Activated T-helper 1 cell treated with anti-CD3 and anti-CD28 coated beads, Interleukin-2, amount 50 U/mL, for 16 hours (primary cell): Measurements from ENCODE around the gene MSMB.
"Not testable (repeated sequence)": the region's sequence is repeated elsewhere in the genome, so short reads cannot be mapped to it uniquely, and the experiment has no call there.

Source experiments
- DNase-seq, 2 donors: peaks; one replicate each; pipeline ENCODE4 v3.0.0-alpha.2; 2020; ENCODE audit warnings: low read depth in 1 of 2, low spot score in 1 of 2

The MSMB gene

DNA sequence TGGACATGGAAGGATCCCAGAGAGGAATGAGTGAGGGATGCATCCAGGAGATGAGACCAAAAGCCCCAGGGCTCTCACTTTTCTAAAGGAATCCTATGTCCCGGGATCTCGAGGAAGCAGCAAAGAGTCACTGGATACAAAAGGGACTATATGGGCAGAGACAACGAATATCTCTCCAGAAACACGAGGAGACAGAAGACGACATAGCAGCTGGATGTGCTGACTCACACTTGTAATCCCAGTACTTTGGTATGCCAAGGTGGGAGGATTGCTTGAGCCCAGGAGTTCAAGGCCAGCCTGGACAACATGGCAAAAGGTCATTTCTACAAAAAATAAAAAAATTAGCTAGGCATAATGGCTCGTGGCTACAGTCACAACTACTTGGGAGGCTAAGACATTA lies 24.7 kb upstream of the MSMB start:
- DNase-seq, result no peak

- DNase-seq, result no peak
Measured at GRCh38 chr10:46069771-46070463, 23.8 kb upstream of the MSMB start.

- no peak for DNase-seq
Measured at GRCh38 chr10:46068905-46069304, 22.8 kb upstream of the MSMB start.

DNA sequence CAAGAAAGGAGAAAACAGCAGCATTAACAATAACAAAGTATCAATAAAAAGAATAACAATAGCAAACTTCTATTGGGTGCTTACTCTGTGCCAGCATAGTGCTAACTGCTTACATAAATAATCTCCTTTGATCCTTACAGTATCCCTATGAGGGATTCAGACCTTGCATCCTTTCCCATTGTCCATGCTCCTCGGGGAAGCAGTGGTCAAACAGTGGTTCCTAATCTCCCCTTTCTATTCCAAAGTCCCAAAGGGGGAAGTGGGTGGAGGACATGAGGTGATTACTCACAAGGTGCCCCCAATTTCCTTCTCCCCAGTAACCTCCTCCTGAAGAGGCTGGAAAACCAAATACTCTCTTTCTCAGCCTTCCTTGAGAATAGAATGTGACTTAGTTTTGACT lies 22.0 kb upstream of the MSMB start:
- DNase-seq, result no peak

DNA sequence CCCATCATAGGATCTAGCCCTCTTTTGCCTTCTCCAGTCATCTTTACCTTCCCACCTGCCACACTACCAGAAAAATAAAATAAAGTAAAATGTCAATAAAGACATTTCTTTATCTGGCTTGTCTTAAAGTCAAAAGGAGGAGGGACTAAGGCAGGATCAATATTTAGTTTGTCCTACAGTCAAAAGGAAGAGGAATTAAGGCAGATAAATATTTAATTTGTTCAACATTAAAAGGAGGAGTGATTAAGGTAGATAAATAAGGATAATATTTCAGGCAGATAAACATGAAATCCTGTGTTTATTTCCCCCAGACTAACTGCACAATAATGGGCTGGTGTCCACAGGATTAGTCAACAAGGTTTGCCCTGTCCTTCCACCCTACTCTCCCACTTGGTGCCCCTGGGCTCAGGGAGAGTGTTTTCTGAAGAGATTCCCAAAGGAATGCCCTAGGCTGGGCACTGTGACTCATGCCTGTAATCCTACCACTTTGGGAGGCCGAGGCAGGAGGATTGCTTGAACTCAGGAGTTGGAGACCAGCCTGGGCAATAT lies 18.3 kb upstream of the MSMB start:
- no peak for DNase-seq

GRCh38 chr10:46062723-46063428 lies 16.8 kb upstream of the MSMB start:
- DNase-seq, result no peak

DNA sequence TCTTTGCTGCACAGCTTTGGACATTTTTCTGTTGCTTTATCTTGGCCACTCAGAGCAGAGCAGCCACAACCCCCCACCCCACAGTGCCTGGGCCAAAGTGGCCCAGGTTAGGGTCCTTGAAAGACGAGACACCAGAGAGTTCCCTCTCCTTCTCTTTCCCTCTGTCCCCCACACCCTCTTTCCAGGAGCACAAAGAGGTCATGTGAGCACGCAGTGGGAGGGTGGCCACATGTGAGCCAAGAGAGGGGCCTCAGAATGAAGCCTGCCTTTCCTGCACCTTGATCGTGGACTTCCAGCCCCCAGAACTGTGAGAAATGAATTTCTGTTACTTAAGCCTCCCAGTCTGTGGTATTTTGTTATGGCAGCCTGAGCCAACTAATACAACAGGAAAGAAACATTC lies 14.6 kb upstream of the MSMB start:
- DNase-seq, result no peak

DNA sequence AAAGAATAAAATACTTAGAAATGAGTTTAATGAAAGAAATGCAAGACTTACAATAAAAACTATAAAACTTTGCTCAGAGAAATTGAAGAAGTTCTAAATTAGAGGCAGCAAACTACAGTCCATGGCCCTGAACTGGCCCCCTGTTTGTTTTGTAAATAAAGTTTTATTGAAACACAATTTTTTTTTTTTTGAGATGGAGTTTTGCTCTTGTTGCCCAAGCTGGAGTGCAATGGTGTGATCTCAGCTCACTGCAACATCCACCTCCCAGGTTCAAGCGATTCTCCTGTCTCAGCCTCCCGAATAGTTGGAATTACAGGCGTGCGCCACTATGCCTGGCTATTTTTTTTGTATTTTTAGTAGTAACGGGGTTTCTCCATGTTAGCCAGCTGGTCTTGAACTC lies 11.9 kb upstream of the MSMB start:
- not testable (repeated sequence) for DNase-seq

GRCh38 chr10:46057038-46057437 lies 11.0 kb upstream of the MSMB start:
- DNase-seq, result no peak

GRCh38 chr10:46055771-46056170 lies 9.7 kb upstream of the MSMB start:
- DNase-seq, result no peak

DNA sequence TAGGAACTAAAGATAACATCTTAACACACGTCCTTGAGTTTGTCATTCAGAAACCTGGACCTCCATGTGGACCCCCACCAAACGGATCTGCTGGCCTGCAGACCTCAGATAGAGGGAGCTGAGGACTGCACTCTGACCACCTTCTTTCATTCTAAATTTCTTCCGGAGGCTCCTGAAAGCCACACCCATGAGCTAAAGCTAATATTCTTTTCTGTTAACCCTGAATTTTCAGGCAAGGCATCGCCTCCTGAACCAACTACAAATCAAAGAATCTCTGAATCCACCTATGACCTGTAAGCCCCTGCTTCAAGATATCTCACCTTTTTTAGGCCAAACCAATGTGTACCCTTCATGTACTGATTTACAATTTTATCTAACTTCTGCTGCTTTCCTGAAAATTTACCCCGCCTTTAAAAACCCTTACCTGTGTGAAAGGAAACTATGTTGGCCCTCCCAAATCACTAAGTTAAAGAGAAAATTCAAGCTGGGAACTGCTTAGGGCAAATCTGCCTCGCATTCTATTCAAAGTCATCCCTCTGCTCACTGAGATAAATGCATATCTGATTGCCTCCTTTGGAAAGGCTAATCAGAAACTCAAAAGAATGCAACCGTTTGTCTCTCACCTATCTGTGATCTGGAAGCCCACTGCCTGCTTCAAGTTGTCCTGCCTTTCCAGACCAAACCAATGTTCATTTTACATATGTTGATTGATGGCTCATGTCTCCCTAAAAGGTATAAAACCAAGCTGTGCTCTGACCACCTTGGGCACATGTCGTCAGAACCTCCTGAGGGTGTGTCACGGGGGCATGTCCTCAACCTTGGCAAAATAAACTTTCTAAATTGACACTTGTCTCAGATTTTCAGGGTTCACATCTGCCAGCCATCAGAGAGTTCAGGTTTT lies 7.7 kb upstream of the MSMB start:
- no peak for DNase-seq

- no peak for DNase-seq
Measured at GRCh38 chr10:46052791-46053375, 6.8 kb upstream of the MSMB start.

DNA sequence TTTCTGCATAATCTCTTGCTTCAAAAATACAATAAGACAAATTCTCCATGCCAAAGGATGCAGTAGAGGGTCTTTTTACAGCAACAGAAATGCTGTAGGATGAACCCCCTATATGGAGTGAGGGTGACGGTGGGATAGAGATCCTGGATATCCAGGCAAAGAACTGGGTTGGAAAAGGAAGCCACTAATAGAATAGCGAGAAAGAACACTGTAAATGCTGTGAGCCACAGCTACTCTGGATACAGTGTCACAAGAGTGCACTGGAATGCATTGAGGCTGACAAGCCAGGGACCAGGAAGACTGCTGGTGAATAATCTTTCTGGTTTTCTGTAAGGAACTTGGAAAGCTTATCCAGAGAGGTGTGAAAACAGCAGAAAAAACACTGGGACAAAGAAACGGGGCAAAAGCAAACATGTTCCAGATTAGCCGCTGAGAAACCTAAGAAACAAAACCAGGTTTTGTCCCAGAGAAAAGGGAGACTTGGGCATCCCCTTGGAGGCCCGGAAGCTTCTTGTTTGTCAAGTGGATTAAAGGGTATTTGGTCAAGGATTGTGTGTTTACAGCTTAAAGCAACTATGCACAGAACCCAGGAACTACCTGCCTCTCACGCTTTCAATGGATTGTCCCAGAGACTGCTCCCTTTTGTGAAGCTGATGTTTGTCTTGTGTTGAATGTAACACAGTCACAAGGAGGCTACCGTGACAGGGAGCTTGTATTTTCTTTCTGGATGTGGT lies 6.2 kb upstream of the MSMB start:
- no peak for DNase-seq

DNA sequence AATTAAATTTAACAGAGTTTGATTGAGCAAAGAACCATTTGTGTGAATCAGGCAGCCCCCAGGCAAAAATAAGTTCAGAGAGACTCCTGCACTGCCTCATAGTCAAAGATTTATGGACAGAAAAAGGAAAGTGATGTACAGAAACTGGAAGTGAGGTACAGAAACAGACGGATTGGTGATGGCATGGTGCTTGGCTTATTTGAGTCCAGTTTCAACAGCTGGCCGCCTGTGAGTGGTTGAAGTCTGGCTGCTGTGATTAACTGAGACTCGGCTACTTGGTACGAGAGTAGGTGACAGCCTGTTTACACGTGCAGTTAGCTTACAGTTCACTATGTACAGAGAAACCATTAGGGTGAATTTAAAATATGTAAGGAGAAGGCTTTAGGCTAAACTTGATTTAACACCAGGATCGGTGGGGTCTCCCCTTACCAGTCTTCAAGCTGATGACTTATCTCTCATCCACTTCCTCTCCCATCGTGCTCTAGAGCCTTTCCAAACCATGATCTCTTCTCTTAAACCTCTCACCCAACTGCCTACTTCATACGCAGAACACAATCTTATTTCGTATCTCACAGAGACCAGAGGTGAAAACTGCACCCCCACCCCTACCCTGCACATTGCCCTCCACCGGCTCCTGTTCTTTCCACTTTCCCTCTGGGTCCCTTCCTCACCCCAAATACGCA lies 5.0 kb upstream of the MSMB start:
- DNase-seq, result no peak

GRCh38 chr10:46049497-46049831 lies 3.4 kb upstream of the MSMB start:
- not testable (repeated sequence) for DNase-seq

GRCh38 chr10:46048152-46048551 lies 2.1 kb upstream of the MSMB start:
- DNase-seq, result no peak

DNA sequence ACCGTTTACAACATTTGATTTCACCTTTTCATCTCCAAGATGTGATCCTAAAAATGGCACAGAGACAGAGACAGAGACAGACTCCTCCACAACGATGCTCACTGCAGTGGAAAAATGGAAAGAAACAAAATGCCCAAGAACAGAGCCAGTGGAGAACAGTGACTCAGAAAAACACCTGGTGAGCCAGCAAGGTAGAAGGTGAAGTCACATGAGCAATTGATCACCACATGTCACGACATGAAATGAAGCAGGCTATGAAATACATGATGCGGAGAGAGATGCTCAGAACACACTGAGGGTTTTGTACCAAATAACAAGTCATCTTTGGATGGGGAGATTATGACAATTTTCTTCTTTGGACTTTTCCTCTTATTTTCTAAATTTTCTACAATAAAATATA lies 3.5 kb downstream of the MSMB start:
- no peak for DNase-seq

GRCh38 chr10:46040004-46040403 lies 6.1 kb downstream of the MSMB start:
- DNase-seq, result no peak

GRCh38 chr10:46037107-46037825 lies 8.8 kb downstream of the MSMB start:
- no peak for DNase-seq
